LNCAP (cell line): ENCODE measurements around the gene TMEM63C.

ENCODE experiments used
- CTCF ChIP-seq: fragments of 450-650 bp; IDR thresholded peaks from 2 replicates; pipeline ENCODE4 v1.5.1; 2017; ENCODE audit warnings: mild to moderate bottlenecking

The TMEM63C gene

GRCh38 chr14:77158882-77159255 is 22.7 kb upstream of the TMEM63C start:
- no peak for TF ChIP-seq CTCF

DNA sequence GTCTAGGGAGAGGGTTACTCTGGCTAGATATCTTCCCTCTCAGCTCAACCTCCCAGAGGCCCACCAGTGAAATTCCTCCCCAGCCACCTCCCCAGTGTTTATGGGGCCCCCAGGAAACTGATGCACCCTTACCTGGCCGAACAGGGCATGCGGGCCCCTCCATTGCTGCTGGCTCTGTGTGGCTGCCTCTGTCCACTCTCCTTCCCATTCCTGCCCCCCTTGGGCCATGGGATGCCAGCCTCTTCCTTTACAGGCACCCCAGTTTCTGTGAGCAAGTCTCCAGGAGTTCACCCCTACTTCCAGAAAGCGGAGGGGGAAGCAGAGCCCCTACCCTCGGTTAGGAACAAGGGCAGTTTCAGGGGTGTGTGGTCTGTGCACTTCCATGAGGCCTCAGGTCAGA is 20.6 kb upstream of the TMEM63C start:
- no peak for TF ChIP-seq CTCF

GRCh38 chr14:77170045-77170444 is 11.6 kb upstream of the TMEM63C start:
- no peak for TF ChIP-seq CTCF

GRCh38 chr14:77172916-77173315 is 8.7 kb upstream of the TMEM63C start:
- no peak for TF ChIP-seq CTCF

- TF ChIP-seq CTCF = no peak
These were observed 5.8 kb upstream of the TMEM63C start for GRCh38 chr14:77175843-77176242.

GRCh38 chr14:77177702-77178101 is 3.9 kb upstream of the TMEM63C start:
- no peak for TF ChIP-seq CTCF

GRCh38 chr14:77178656-77179055 is 2.9 kb upstream of the TMEM63C start:
- no peak for TF ChIP-seq CTCF
